NAMALWA (cell line): ENCODE results near the gene SLC16A6.
"Not testable (repeated sequence)": the region's sequence is repeated elsewhere in the genome, so short reads cannot be mapped to it uniquely, and the experiment has no call there.

Experiments
- DNase-seq: peaks from one replicate; pipeline ENCODE4 v3.0.0-alpha.2; 2015; ENCODE audit warnings: low spot score

The SLC16A6 gene

GRCh38 chr17:68314916-68315535 is 24.1 kb upstream of the SLC16A6 start:
- no peak for DNase-seq

GRCh38 chr17:68310152-68310551 is 19.2 kb upstream of the SLC16A6 start:
- no peak for DNase-seq

DNA sequence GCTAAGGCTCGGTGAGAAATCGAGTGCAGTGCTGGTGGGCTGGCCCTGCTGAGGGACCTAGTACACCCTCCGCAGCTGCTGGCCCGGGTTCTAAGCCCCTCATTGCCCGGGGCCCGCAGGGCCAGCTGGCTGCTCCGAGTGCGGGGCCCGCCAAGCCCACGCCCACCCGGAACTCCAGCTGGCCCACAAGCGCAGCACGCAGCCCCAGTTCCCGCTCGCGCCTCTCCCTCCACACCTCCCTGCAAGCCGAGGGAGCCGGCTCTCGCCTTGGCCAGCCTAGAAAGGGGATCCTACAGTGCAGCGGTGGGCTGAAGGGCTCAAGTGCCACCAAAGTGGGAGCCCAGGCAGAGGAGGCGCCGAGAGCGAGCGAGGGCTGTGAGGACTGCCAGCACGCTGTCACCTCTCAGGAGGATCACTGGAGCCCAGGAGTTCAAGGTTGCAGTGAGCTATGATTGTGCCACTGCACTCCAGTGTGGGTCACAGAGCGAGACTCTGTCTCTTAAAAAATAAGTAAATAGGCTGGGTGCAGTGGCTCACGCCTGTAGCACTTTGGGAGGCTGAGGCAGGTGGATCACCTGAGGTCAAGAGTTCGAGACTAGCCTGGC is 18.2 kb upstream of the SLC16A6 start:
- DNase-seq, result not testable (repeated sequence)

GRCh38 chr17:68308486-68308885 is 17.6 kb upstream of the SLC16A6 start:
- DNase-seq, result not testable (repeated sequence)

- DNase-seq, result no peak
Measured at GRCh38 chr17:68307443-68307842, 16.5 kb upstream of the SLC16A6 start.

DNA sequence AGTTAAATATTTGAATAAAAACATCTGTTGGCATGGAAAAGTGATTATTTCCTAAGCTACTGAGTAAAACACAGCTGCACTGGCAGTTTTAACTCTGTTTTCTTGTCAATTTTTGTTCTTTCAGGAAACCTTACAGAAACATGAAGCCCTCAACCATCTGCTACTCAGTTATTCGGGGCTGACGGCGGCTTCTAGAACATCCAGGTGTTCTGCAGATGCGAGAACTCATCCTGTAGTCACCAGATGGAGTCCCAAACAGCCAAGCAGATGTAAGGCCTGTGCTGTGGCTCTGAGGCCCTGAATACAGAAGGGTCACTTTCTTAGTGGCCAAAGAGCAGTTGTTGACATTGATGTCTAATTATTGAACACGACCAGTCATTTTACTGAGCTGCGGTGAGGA is 15.9 kb upstream of the SLC16A6 start:
- peak; percentile 34 for DNase-seq

GRCh38 chr17:68305142-68305541 is 14.2 kb upstream of the SLC16A6 start:
- DNase-seq, result no peak

- no peak for DNase-seq
Measured at GRCh38 chr17:68304706-68305105, 13.8 kb upstream of the SLC16A6 start.

DNA sequence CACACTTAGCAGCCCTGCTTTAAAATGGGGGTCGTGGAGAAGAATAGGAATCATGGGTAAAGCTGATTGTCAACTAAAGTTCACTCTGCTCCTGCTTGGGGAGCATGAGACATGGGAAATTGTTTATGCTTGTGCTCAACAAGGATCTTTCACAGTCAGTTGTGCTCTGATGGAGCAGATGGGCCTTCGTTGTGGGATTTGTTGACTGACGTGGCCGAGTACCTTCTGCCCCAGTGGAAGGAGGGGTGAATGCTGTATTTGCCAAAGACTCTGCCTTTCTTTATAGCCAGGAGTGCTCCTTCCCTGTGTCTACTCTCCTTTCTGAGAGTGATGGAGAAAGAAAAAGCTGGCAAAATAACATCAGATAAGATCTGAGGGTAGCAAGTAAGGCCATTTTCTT is 11.7 kb upstream of the SLC16A6 start:
- no peak for DNase-seq

- DNase-seq, result no peak
Measured at GRCh38 chr17:68302066-68302564, 11.2 kb upstream of the SLC16A6 start.

GRCh38 chr17:68301438-68301959 is 10.6 kb upstream of the SLC16A6 start:
- no peak for DNase-seq

GRCh38 chr17:68299817-68300216 is 8.9 kb upstream of the SLC16A6 start:
- DNase-seq, result no peak

GRCh38 chr17:68298601-68299000 is 7.7 kb upstream of the SLC16A6 start:
- DNase-seq, result no peak

- no peak for DNase-seq
Measured at GRCh38 chr17:68297195-68297594, 6.3 kb upstream of the SLC16A6 start.

- DNase-seq, result no peak
Measured at GRCh38 chr17:68296217-68297191, 5.6 kb upstream of the SLC16A6 start.

- no peak for DNase-seq
Measured at GRCh38 chr17:68295086-68295485, 4.2 kb upstream of the SLC16A6 start.

GRCh38 chr17:68294617-68295016 is 3.7 kb upstream of the SLC16A6 start:
- no peak for DNase-seq

GRCh38 chr17:68294196-68294555 is 3.2 kb upstream of the SLC16A6 start:
- no peak for DNase-seq

- DNase-seq, result no peak
Measured at GRCh38 chr17:68293490-68294195, 2.7 kb upstream of the SLC16A6 start.

- peak; percentile 26 for DNase-seq
Measured at GRCh38 chr17:68292689-68293040, 1.7 kb upstream of the SLC16A6 start.

- peak; percentile 91 for DNase-seq
Measured at GRCh38 chr17:68291836-68292688, 1.1 kb upstream of the SLC16A6 start.
